GM12874 (cell line): ENCODE measurements around the gene RIC3.

Source experiments
- CTCF ChIP-seq: IDR thresholded peaks from 2 replicates; pipeline ENCODE4 v1.5.1; 2011; ENCODE audit warnings: low read depth, mild to moderate bottlenecking, control low read depth, low read length, moderate library complexity; ENCODE audit not compliant: insufficient read depth

RIC3 gene, protein sequence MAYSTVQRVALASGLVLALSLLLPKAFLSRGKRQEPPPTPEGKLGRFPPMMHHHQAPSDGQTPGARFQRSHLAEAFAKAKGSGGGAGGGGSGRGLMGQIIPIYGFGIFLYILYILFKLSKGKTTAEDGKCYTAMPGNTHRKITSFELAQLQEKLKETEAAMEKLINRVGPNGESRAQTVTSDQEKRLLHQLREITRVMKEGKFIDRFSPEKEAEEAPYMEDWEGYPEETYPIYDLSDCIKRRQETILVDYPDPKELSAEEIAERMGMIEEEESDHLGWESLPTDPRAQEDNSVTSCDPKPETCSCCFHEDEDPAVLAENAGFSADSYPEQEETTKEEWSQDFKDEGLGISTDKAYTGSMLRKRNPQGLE

GRCh38 chr11:8168485-8169257 is at the start of gene RIC3:
TSS of gene RIC3 (minus strand) at chr11:8169025. CDS start at chr11:8168989, 36 bp downstream.
- no peak for TF ChIP-seq CTCF

DNA sequence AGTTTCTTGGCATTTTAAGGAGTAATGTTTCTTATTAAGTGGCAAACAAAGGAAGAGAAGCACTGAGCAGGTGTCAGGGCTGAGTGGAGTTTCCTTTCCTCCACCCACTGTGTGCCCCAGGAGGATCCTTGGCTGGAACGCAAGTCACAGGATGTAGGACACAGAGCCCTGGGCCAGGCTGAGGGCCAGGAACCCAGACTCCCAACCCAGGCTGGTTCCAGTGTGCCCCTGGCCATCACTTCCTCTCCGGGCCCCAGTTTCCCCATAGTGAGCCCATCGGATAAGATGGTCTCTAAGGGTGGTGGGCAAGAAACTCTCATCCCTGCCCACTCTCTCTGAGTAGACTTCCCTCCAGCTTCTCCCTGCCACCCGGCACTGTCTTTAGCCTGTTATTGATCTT is 49.6 kb upstream of the RIC3 start:
- TF ChIP-seq CTCF, result no peak

DNA sequence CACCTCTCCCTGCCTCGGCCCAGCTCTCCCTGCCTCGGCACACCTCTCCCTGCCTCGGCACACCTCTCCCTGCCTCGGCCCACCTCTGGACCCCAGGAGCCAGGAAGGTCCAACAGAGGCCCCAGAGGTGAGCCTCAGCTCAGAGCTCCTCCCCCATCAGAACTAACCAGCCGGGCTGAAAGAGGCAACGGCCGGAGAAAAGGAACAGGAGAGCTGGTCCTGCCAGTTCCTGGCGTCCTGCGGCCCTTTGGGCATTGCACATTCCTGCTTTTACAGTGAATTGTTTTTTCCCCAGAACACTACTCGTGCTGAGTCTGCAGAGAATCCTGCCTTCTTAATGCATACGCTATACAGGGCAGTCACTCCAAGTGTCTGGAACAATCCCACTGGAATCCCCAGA is 49.1 kb upstream of the RIC3 start:
- TF ChIP-seq CTCF, result no peak

DNA sequence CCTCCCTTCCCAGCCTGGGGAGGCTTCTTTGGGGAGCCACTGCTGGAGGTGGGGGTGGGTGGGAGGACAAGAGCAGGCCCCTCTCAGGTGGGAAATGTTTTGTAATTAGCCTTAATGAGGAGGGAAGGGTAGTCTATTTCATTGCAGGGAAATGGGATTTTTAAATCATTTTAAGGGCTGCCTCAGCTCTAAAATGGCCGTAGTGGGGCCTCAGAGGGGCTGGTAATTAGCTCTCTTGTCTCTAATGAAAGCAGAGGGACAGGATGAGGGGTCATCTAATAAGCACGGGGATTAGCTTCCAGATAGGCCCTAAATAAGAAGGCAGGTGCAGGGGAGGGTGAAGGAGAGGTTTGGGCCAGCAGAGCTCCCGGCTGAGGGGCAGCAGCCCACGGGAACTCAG is 48.3 kb upstream of the RIC3 start:
- TF ChIP-seq CTCF, result no peak

DNA sequence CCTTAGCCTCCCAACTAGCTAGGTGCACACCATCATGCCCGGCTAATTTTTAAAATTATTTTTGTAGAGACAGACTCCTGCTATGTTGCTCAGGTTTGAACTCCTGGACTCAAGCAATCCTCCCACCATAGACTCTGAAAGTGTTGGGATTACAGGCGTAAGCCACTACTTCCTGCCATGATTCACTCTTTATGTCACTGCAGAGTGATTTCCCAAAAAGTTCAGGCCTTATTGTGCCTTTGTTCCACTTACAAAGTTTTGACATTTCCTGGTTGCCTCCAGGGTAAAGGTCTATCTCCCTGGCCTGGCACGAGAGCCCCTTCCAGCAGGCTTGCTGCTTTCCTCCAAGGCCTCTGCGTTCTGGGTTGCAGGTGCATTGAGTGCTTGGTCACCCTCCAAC is 44.6 kb upstream of the RIC3 start:
- TF ChIP-seq CTCF, result no peak

DNA sequence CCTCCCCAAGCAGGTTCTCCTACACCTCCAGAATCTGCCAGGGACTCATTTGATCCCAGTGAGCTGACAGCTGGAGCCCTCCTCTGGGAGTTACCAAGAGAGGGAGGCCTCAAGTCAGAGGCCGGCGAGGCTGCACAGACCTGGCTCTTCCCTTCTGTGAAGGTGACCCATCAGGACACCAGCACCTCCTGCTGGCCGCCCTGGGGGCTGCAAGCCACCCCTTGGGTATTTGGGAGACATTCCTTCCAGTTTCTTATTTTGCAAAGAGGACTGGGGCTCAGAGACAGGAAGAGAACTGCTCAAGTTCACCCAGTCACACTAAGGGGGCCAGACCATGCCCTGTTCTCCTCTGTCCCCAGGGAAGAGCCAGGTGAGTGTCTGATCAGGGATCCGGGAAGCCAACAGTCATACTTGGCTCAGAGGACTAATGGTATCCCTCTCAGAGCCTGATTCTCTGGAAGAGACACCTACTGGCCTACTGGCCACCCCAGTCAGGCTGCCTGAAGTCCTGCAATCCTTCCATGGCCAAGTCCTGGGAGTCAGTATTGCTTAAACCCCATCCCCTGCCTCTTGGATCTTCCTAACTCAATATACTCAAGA is 40.5 kb upstream of the RIC3 start:
- peak; percentile 70 for TF ChIP-seq CTCF
